HG03103 (cell line): ENCODE results near the gene RAB3D.
A peak's percentile ranks its signal among the peaks of the same experiment; 100 is the strongest.

Source experiments
- ATAC-seq: cut with Tn5 transposase; IDR thresholded peaks from one replicate; pipeline ENCODE4 v1.9.1; 2021; ENCODE audit warnings: low read depth; ENCODE audit not compliant: unreplicated experiment

RAB3D gene

GRCh38 chr19:11299946-11300810 is 39.3 kb downstream of the RAB3D start:
- no peak for ATAC-seq

- no peak for ATAC-seq
Observed at GRCh38 chr19:11296264-11296663, 43.2 kb downstream of the RAB3D start.

GRCh38 chr19:11295665-11296245 is 43.7 kb downstream of the RAB3D start, which contains the start of gene TSPAN16:
Gene TSPAN16 (plus strand): TSS chr19:11296160. CDS start chr19:11296298, 138 bp downstream.
- no peak for ATAC-seq

- ATAC-seq, result no peak
Observed at GRCh38 chr19:11295180-11295579, 44.3 kb downstream of the RAB3D start.

GRCh38 chr19:11293433-11294389 is 45.7 kb downstream of the RAB3D start:
- ATAC-seq, result peak; percentile 52

GRCh38 chr19:11291991-11292390 is 47.5 kb downstream of the RAB3D start:
- ATAC-seq, result no peak

- no peak for ATAC-seq
Observed at GRCh38 chr19:11291415-11291814, 48.0 kb downstream of the RAB3D start.

- ATAC-seq, result no peak
Observed at GRCh38 chr19:11290256-11290655, 49.2 kb downstream of the RAB3D start.

GRCh38 chr19:11288349-11288748 is 51.1 kb downstream of the RAB3D start:
- no peak for ATAC-seq

GRCh38 chr19:11286312-11286974 is 53.0 kb downstream of the RAB3D start:
- no peak for ATAC-seq

GRCh38 chr19:11284515-11284914 is 54.9 kb downstream of the RAB3D start:
- no peak for ATAC-seq

- no peak for ATAC-seq
Observed at GRCh38 chr19:11281356-11282049, 58.0 kb downstream of the RAB3D start.

GRCh38 chr19:11279505-11280236 is 59.8 kb downstream of the RAB3D start:
- no peak for ATAC-seq

GRCh38 chr19:11278670-11279069 is 60.8 kb downstream of the RAB3D start:
- no peak for ATAC-seq

GRCh38 chr19:11274533-11275086 is 64.8 kb downstream of the RAB3D start:
- no peak for ATAC-seq

GRCh38 chr19:11273989-11274388 is 65.5 kb downstream of the RAB3D start:
- no peak for ATAC-seq

- no peak for ATAC-seq
Observed at GRCh38 chr19:11273296-11273695, 66.2 kb downstream of the RAB3D start.
